GM18951 (cell line): ENCODE results near the gene L3MBTL4.

Experiments used
- POLR2A ChIP-seq: IDR thresholded peaks from 4 replicates; pipeline ENCODE4 v1.6.1; 2011; ENCODE audit warnings: mild to moderate bottlenecking; ENCODE audit not compliant: insufficient read length, insufficient read depth; ENCODE audit errors: extremely low read depth
- in situ Hi-C: fragments of 300-500 bp; cut with MboI; formaldehyde crosslinking; loops from one replicate; pipeline ENCODE4 v1.12.0; 2022; ENCODE audit warnings: low sequenced_read_pairs, mixed read lengths, inconsistent platforms; ENCODE audit not compliant: unreplicated experiment

L3MBTL4 gene

DNA sequence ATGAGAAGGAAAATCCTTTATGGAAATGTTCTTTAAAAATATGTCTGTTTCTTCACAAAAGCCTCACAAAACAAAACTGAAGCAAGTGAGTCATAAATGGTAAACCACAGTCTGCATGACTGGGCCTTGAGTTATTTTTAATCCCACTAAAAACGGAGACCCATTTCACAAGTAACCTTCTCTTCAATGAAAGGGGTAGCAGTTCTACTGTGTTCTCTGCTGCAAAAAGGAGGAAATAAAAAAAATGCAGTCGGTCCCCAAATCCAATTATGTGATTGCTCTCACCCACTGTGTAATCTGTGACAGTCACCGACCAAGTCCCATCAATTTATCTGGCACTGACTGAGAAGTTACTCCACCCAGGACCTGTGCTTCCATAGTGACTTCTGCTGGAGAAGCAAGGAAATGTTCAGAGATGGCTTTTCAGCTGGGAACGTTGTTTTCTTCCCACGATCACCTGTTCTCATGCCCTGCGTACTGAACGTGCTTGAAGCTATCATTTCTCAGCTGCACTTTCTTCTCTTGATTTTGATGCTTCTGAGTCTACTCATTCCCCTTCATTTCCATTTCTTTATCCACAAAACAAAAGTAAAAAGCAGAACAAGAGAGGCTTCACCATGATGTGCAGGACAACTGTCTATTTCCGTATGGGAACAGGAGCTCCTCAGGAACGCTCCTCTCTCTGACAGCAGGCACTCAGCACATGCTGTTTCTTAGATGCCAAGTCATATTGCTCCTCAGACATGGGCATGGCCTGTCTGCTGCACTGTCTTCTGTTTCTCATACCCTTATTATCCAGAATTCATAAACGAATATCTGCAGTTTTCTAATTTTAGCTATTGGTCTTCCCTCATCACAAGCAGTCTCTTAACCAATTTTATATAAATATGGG is 439.4 kb downstream of the L3MBTL4 start:
- no peak for TF ChIP-seq POLR2A
- in situ Hi-C loops, result no loop called here

DNA sequence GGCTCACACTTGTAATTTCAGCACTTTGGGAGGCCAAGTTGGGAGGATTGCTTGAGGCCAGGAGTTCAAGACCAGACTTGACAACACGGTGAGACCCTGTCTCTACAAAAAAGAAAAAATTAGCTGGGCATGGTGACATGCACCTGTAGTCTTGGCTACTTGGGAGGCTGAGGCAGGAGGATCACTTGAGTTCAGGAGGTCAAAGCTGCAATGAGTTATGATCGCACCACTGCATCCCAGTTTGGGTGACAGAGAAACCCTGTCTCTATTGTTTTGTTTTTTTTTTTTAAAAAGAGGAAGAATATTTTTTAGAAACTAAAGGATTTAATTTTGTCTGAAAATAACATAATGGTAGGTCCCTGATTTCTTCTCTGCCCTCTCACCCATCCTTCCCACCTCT is 440.0 kb downstream of the L3MBTL4 start:
- no peak for TF ChIP-seq POLR2A
- in situ Hi-C loops, result no loop called here

DNA sequence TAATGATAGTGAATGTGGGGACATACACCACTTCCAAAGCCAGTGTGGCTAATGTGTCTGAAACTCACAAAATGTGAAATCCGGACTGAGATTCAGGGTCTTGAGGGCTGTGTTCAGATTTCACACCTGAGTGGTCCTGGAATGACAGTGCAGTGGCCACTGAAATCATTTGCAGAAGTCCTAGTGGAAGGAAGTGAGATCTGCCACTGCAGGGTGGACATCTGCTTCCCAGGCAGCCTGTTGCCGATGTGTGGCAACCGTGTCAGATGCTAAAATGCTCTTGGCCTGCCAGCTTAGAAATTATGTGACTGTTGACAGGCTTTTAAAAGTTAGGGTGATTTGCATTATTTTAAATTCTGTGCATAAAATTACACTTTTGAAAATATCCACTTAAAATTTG is 441.6 kb downstream of the L3MBTL4 start:
- no peak for TF ChIP-seq POLR2A
- in situ Hi-C loops, result no loop called here

DNA sequence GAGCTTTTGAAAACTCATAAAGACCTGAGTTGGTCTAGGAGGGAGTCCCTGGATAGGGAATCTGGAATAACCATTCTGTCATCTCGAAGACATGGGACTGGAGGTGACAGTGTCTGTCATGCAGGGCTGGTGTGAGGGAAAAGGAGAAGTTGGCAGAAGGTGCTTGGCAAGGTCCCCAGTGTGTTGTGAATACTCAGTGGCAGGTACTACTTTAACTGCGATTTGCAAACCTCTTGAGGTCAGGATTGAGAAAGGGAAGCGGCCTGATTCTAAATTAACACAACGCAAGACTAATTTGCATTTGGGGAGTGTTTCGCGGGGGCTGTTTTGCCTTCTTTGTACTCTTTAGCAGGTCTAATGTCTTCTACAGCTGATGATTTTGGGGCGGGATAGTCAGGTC is 442.4 kb downstream of the L3MBTL4 start:
- in situ Hi-C loops, result no loop called here
- TF ChIP-seq POLR2A, result no peak

DNA sequence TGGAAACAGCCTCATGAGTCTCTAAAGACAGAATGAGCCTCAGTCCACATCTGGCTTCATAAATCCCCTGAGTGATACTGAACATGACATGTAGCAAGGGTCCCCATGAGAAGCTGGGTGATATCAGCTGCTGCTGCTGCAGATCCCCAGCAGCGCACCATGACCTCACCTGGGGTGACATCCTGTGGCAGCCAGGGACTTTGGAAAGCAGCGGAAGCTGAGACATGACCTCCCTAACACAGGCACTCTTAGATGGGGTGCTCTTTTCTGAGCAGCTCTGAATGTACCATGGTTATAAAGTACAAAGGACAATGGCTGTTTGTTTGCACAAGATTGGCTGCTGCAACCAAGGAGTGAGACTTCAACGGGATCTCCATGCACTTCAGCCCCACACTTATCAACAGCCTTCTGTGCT is 444.7 kb downstream of the L3MBTL4 start:
- TF ChIP-seq POLR2A, result no peak
- in situ Hi-C loops, result no loop called here

DNA sequence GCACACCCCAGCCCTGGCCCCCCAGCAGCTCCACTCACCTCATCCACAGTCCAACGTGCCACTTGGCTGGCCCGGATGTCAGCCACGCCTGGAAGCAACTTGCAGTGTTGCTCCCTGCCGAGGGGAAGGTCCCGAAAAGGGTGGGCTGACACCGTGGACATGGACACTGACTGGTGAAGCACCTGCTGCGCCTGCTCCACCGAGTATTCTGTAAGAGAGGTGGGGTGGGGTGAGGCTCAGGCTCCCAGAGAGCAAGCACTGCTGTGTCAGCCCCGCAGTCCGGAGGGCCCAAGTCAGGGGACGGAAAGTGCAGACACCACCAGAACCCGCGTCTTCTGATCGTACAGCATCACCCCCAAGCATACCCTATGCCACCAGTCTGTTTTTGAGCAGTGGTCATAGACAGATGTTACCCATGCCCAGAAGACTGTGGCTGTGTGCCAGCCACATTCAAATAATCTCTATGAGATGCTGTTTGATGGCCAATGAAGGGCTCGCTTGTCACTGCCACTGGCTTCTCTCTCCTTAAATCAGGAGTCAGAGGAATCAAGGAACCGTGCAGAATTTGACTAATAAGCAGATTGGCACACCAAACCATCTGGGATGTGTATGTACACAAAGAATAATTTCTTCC is 445.2 kb downstream of the L3MBTL4 start:
- in situ Hi-C loops, result no loop called here
- TF ChIP-seq POLR2A, result no peak

DNA sequence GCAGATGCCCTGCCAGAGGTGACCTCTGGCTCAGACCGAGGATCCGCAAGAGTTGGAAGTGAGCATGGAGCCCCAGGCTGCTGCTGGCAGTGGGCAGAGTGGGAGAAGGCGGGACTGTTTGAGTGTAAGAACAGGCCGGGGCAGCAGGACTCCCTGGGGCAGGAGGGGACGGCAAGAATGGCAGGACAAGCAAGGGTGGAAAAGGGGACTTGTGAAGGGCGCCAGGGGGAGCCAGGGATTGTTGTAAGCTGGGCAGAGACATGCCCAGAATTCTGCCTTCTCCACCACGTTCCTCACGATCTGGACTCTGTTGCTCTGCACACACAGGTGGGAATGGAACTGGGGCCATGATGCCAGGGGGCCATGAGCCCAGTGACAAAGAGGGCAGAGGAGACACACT is 447.0 kb downstream of the L3MBTL4 start:
- in situ Hi-C loops, result no loop called here
- no peak for TF ChIP-seq POLR2A

DNA sequence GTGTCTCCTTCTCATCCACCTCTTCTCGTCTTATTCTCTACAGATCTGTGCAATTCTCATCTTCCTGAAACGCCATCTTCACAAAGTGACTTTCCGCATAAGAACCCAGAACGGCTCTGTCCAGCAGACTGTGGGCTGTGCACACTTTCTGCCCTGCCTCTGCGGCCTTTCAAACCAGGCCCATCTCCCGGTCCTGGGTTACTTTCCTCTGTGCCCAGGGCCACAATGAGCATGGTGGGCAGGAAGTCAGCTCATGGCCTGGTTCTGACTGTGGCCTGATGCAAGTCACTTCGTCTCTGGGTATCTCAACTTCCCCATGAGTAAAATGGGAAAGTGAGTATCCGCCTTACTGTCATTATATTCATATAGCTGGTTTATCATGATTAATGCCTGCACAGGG is 447.7 kb downstream of the L3MBTL4 start:
- no peak for TF ChIP-seq POLR2A
- in situ Hi-C loops, result no loop called here

DNA sequence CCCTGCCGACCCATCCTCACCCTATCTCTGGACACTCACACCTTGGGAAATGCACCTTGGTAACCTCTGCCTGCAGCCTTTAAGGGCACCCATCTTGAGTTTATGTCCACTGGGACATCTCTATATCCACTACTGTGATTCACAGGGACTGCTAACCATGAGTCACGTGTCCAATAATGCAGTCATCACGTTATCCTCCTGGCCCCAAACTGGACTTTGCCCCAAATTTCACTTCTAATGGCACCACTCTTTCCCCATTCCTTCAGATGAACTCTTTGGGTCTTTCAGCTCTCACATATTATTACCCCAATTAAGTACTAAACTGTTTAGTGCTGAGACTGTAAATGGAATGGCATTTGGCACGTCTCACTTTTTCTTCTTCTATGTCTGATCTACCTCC is 448.2 kb downstream of the L3MBTL4 start:
- TF ChIP-seq POLR2A, result no peak
- in situ Hi-C loops, result no loop called here

DNA sequence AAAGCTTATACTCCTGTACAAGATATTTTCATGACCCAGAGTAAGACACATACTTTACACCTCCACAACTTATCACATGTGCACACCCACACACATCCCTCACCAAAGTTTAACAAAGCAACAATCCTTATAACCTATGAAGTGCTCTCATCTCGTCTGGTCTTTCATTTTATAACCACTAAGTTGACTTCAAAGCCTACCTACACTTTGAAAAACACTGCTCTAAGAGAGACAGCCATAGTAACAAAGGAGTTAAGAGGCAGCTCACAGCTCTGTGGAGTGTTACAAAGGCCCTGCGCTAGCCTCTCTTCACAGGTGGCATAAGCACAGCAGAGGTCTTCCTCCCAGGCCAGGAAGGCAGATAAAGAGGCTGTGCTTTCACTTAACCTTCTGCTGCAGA is 449.7 kb downstream of the L3MBTL4 start:
- in situ Hi-C loops, result no loop called here
- TF ChIP-seq POLR2A, result no peak

DNA sequence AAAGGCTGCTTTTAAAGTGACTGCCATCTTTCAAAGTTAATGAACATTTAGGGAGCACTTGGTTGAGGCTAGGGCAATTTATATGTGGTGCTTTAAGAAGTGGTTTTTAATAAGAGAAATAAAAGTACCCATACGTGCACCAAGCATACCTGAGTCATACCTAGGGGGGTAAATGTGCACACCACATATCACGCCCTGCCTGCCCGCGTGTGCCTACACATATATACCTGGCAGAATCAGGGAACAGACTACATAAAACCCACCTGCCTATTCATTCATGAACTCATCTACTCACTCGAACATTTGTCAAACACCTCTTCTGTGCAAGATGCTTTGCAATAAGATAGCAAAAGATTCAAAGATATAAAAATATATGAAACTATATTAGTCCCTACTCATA is 450.1 kb downstream of the L3MBTL4 start:
- in situ Hi-C loops, result no loop called here
- no peak for TF ChIP-seq POLR2A

DNA sequence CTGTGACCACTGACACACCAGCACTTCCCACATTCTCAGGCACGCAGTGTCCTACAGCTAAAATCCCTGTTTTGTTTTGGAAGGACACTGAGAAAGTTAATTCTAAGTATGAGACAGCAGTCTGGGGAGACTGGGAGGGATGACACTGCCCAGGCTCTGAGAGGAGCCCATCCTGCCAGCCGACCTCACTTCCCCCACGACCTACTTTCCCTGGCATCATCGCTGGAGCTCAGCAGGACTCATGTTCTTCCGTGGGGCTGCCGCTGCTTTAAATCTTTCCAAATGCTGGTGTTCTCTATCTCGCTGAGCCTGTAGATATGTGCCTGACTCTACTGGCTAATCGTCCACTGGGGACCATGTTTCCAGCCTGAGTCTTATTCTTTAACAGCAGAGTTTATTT is 450.6 kb downstream of the L3MBTL4 start:
- no peak for TF ChIP-seq POLR2A
- in situ Hi-C loops, result no loop called here

DNA sequence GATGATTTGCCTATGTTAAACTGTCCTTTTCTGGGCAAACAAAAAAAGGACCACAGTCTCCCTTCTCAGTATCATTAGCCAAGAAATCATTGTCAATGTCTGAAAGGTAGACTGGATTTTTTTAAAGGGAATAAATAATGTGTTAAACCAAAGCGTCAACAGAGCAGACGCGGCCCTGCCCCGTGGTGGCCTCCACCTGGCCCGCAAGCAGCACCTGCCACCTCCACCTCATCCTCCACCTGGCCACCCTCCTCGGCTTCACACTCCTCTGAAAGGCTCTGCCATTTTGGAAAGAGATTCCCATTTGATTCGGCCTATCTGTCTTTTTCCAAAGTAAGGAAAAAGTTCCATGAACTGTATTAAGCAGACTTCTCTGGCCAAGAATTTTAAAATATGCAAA is 451.4 kb downstream of the L3MBTL4 start:
- TF ChIP-seq POLR2A, result no peak
- in situ Hi-C loops, result no loop called here

DNA sequence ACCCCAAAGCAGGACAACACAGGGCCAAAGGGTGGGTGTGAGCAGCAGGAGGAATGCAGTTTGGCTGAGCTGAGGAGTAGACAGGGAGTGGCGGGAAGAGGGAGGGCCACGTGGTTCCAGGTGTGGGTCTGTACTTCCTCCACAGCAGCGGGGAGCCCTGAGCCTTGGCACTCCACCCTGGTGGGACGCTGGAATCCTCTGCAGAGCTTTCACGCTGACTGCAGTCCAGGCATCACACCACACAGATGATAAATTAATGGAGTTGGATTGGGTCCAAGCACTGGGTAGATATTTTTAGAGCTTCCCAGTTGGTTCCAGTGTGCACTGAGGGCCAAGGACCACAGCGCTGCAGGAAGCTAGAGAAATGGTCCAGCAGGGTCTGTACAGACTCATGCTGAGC is 452.3 kb downstream of the L3MBTL4 start:
- TF ChIP-seq POLR2A, result no peak
- in situ Hi-C loops, result no loop called here
